WI38 (cell line): ENCODE measurements around the gene PLXDC1.

Source experiments
- H3K4me3 ChIP-seq: 2 replicates; pipeline ENCODE4 v1.5.1; 2011; ENCODE audit warnings: low read depth, mild to moderate bottlenecking, control low read depth, low read length
- CTCF ChIP-seq: IDR thresholded peaks from 2 replicates; pipeline ENCODE4 v1.5.1; 2012; ENCODE audit warnings: low read depth, mild to moderate bottlenecking, control low read depth, low read length

The PLXDC1 gene

GRCh38 chr17:39114723-39115122, 36.7 kb downstream of the PLXDC1 start:
- H3K4me3 ChIP-seq, result no peak overlapping the region
- TF ChIP-seq CTCF, result no peak

GRCh38 chr17:39113871-39114270, 37.6 kb downstream of the PLXDC1 start:
- H3K4me3 ChIP-seq, result no peak overlapping the region
- no peak for TF ChIP-seq CTCF

GRCh38 chr17:39110435-39111136, 40.9 kb downstream of the PLXDC1 start:
- no peak overlapping the region for H3K4me3 ChIP-seq
- no peak for TF ChIP-seq CTCF

GRCh38 chr17:39108461-39109375, 42.7 kb downstream of the PLXDC1 start:
- no peak overlapping the region for H3K4me3 ChIP-seq
- no peak for TF ChIP-seq CTCF

GRCh38 chr17:39107973-39108372, 43.5 kb downstream of the PLXDC1 start:
- TF ChIP-seq CTCF, result no peak
- H3K4me3 ChIP-seq, result no peak overlapping the region

- H3K4me3 ChIP-seq, result no peak overlapping the region
- TF ChIP-seq CTCF, result no peak
Measured at GRCh38 chr17:39107155-39107554, 44.3 kb downstream of the PLXDC1 start.

- no peak overlapping the region for H3K4me3 ChIP-seq
- TF ChIP-seq CTCF, result no peak
Measured at GRCh38 chr17:39105705-39106104, 45.7 kb downstream of the PLXDC1 start.
